Measurements from ENCODE around the gene LRRK1. TPM values are rescaled to one million over a fixed set of nuclear protein-coding genes. Genes with fewer than 3 reads are reported as not detected.

LRRK1 gene
- total RNA-seq, 2 experiments from 2014 or later = 1.0 to 1.1 TPM

- CTCF ChIA-PET = interaction anchor here (1.3 kb wide), 1 partner anchor 49 kb away, joined by 3 read pairs; no protein-coding TSS in a partner anchor
- Mint-ChIP-seq H3K9me3 (no peaks in the 10 kb centered on the region), H3K4me1 (peaks cover 3% of the 10 kb centered on the region), H3K36me3 (ENCODE audit: low read depth) (no peaks in the 10 kb centered on the region), H3K4me3 (no peak overlapping the region), H3K27ac (no peak overlapping the region), H3K27me3 (peaks cover 17% of the 10 kb centered on the region)
- POLR2A ChIA-PET = no interaction called here
- DNase-seq = peak; percentile 13
Observed at GRCh38 chr15:101056366-101057334, 137.5 kb downstream of the LRRK1 start.

GRCh38 chr15:101057841-101058407 lies 138.8 kb downstream of the LRRK1 start:
- peaks cover 3% of the 10 kb centered on the region for H3K4me1 Mint-ChIP-seq
- no peaks in the 10 kb centered on the region for H3K9me3 Mint-ChIP-seq
- no peak overlapping the region for H3K4me3 Mint-ChIP-seq
- ChIA-PET CTCF (no interaction called here), POLR2A (no interaction called here)
- H3K27me3 Mint-ChIP-seq = peaks cover 17% of the 10 kb centered on the region
- no peaks in the 10 kb centered on the region for H3K36me3 Mint-ChIP-seq (ENCODE audit: low read depth)
- H3K27ac Mint-ChIP-seq = no peak overlapping the region
- peak; percentile 8 for DNase-seq

GRCh38 chr15:101058735-101059134 lies 139.6 kb downstream of the LRRK1 start:
- H3K4me1 Mint-ChIP-seq = peaks cover 3% of the 10 kb centered on the region
- no peak overlapping the region for H3K27ac Mint-ChIP-seq
- no peak overlapping the region for H3K4me3 Mint-ChIP-seq
- no peaks in the 10 kb centered on the region for H3K36me3 Mint-ChIP-seq (ENCODE audit: low read depth)
- ChIA-PET CTCF (no interaction called here), POLR2A (no interaction called here)
- peaks cover 17% of the 10 kb centered on the region for H3K27me3 Mint-ChIP-seq
- H3K9me3 Mint-ChIP-seq = no peaks in the 10 kb centered on the region
- DNase-seq = no peak

GRCh38 chr15:101059381-101060341 lies 140.5 kb downstream of the LRRK1 start:
- no peak for DNase-seq

GRCh38 chr15:101060576-101061551 lies 141.7 kb downstream of the LRRK1 start:
- H3K36me3 Mint-ChIP-seq (ENCODE audit: low read depth) = no peaks in the 10 kb centered on the region
- no peak overlapping the region for H3K4me3 Mint-ChIP-seq
- peaks cover 13% of the 10 kb centered on the region for H3K27me3 Mint-ChIP-seq
- ChIA-PET POLR2A (no interaction called here), CTCF (no interaction called here)
- peaks cover 3% of the 10 kb centered on the region for H3K4me1 Mint-ChIP-seq
- no peak overlapping the region for H3K27ac Mint-ChIP-seq
- DNase-seq = no peak
- H3K9me3 Mint-ChIP-seq = no peaks in the 10 kb centered on the region

More at GRCh38 chr15:101059381-101060341, 140.5 kb downstream of the LRRK1 start:
- ChIA-PET POLR2A (no interaction called here), CTCF (no interaction called here)
- H3K27me3 Mint-ChIP-seq = peaks cover 17% of the 10 kb centered on the region
- no peaks in the 10 kb centered on the region for H3K36me3 Mint-ChIP-seq (ENCODE audit: low read depth)
- H3K4me1 Mint-ChIP-seq = peaks cover 3% of the 10 kb centered on the region
- H3K9me3 Mint-ChIP-seq = no peaks in the 10 kb centered on the region
- no peak overlapping the region for H3K4me3 Mint-ChIP-seq
- H3K27ac Mint-ChIP-seq = no peak overlapping the region

- Mint-ChIP-seq H3K27ac (no peak overlapping the region), H3K9me3 (no peaks in the 10 kb centered on the region), H3K36me3 (ENCODE audit: low read depth) (no peaks in the 10 kb centered on the region), H3K27me3 (peaks cover 5% of the 10 kb centered on the region), H3K4me1 (peaks cover 3% of the 10 kb centered on the region), H3K4me3 (no peak overlapping the region)
- no peak for DNase-seq
- POLR2A ChIA-PET = no interaction called here
- CTCF ChIA-PET = no interaction called here
Observed at GRCh38 chr15:101062063-101062462, 142.9 kb downstream of the LRRK1 start.

GRCh38 chr15:101062471-101063171 lies 143.5 kb downstream of the LRRK1 start:
- POLR2A ChIA-PET = no interaction called here
- Mint-ChIP-seq H3K9me3 (no peaks in the 10 kb centered on the region), H3K4me1 (peaks cover 3% of the 10 kb centered on the region), H3K4me3 (no peak overlapping the region), H3K27ac (no peak overlapping the region), H3K27me3 (peaks cover 2% of the 10 kb centered on the region), H3K36me3 (ENCODE audit: low read depth) (no peaks in the 10 kb centered on the region)
- CTCF ChIA-PET = no interaction called here
- DNase-seq = no peak

GRCh38 chr15:101063212-101063611 lies 144.1 kb downstream of the LRRK1 start:
- H3K9me3 Mint-ChIP-seq = no peaks in the 10 kb centered on the region
- H3K36me3 Mint-ChIP-seq (ENCODE audit: low read depth) = no peaks in the 10 kb centered on the region
- no peak overlapping the region for H3K4me3 Mint-ChIP-seq
- peaks cover 2% of the 10 kb centered on the region for H3K27me3 Mint-ChIP-seq
- H3K4me1 Mint-ChIP-seq = peaks cover 3% of the 10 kb centered on the region
- no peak for DNase-seq
- no peak overlapping the region for H3K27ac Mint-ChIP-seq
- ChIA-PET POLR2A (no interaction called here), CTCF (no interaction called here)

- Mint-ChIP-seq H3K4me3 (no peak overlapping the region), H3K27me3 (no peaks in the 10 kb centered on the region), H3K4me1 (peaks cover 3% of the 10 kb centered on the region), H3K36me3 (ENCODE audit: low read depth) (no peaks in the 10 kb centered on the region), H3K9me3 (no peaks in the 10 kb centered on the region), H3K27ac (no peak overlapping the region)
- CTCF ChIA-PET = no interaction called here
- no peak for DNase-seq
- POLR2A ChIA-PET = no interaction called here
Observed at GRCh38 chr15:101063891-101064794, 145.0 kb downstream of the LRRK1 start.

- no peaks in the 10 kb centered on the region for H3K27me3 Mint-ChIP-seq
- DNase-seq = no peak
- no peak overlapping the region for H3K4me3 Mint-ChIP-seq
- no peaks in the 10 kb centered on the region for H3K9me3 Mint-ChIP-seq
- POLR2A ChIA-PET = no interaction called here
- CTCF ChIA-PET = no interaction called here
- H3K4me1 Mint-ChIP-seq = peaks cover 7% of the 10 kb centered on the region
- H3K27ac Mint-ChIP-seq = no peak overlapping the region
- H3K36me3 Mint-ChIP-seq (ENCODE audit: low read depth) = no peaks in the 10 kb centered on the region
Observed at GRCh38 chr15:101064795-101065569, 145.8 kb downstream of the LRRK1 start.

Data from activated CD4-positive, alpha-beta memory T cell treated with anti-CD3 and anti-CD28 coated beads, Interleukin-2, amount 10 ng/mL, durations not matched to agents 7 days and 5 days (primary cell).